NCI-H2196 (cell line): ENCODE results near the gene DNAJB6.
"Not testable (repeated sequence)": the region's sequence is repeated elsewhere in the genome, so short reads cannot be mapped to it uniquely, and the experiment has no call there.

Experiments used
- DNase-seq: peaks from one replicate; lab custom pipeline; 2025; ENCODE audit not compliant: unreplicated experiment; lab: John Stamatoyannopoulos, UW

DNAJB6 gene

DNA sequence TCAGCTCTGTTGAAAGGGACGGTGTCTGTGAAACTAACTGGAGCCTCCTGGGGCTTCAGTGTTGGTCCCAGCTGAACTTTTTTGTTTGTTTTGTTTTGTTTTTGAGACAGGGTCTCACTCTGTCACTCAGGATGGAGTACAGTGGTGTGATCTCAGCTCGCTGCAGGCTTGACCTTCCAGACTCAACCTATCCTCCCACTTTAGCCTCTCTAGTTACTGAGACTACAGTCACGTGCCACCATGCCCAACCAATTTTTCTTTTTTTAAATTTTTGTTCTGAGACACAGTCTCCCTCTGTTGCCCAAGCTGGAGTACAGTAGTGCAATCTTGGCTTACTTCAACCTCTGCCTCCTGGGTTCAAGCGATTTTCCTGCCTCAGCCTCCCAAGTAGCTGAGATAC is 13.4 kb upstream of the DNAJB6 start:
- no peak for DNase-seq

DNA sequence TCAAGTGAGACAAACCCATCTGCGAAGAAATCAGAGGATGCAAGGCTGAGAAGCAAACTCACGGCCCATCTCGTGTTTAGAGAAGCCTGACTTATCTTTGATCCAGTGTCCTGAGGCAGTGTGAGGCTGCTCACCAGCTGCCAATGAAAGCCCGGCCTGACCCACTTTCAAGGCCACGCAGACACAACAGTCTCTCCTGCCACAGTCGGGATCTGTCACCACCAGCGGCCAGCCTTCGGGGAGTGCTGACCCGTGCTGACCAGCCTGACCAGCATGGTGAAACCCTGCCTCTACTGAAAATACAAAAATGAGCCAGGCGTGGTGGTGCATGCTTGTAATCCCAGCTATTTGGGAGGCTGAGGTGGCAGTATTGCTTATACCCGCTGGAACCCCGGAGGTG is 7.4 kb upstream of the DNAJB6 start:
- DNase-seq: no peak

DNA sequence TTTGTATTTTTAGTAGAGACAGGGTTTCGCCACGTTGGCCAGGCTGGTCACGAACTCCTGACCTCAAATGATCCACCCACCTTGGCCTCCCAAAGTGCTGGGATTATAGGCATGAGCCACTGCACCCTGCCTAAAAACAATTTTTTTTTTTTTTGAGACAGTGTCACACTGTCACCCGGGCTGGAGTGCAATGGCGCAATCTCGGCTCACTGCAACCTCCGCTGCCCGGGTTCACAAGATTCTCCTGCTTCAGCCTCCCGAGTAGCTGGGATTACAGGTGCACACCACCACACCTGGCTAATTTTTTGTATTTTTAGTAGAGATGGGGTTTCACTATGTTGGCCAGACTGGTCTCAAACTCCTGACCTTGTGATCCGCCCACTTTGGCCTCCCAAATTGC is 6.2 kb upstream of the DNAJB6 start:
- DNase-seq: not testable (repeated sequence)

DNA sequence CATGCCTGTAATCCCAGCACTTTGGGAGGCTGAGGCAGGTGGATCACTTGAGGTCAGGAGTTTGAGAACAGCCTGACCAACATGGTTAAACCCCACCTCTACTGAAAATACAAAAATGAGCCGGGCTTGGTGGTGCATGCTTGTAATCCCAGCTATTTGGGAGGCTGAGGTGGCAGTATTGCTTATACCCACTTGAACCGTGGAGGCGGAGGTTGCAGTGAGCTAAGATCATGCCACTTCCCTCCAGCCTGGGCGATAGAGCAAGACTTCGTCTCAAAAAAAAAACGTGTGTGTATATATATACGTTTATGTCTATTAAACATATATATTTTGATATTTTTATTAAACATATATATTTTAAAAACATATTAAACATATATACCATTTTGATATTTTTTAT is 5.8 kb upstream of the DNAJB6 start:
- not testable (repeated sequence) for DNase-seq

DNA sequence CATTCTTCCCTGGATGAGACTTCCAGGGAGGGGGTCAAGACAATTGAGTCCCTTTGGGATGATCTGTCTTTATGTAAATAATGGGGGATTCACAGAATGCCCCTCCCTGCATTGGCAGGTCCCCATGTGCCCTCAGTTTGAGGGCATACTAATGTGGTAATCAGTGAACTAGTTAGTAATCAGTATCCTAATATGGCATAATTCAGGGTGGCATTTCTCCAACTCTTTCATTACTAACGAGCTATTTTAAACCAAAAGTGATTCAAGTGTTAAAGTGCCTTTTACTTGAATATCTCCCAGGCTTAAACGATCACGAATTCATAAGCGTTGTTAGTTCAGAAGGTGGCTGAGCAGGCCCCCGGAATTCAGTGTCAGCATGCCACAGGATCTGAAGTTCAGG is 1.6 kb upstream of the DNAJB6 start:
- DNase-seq: no peak

DNA sequence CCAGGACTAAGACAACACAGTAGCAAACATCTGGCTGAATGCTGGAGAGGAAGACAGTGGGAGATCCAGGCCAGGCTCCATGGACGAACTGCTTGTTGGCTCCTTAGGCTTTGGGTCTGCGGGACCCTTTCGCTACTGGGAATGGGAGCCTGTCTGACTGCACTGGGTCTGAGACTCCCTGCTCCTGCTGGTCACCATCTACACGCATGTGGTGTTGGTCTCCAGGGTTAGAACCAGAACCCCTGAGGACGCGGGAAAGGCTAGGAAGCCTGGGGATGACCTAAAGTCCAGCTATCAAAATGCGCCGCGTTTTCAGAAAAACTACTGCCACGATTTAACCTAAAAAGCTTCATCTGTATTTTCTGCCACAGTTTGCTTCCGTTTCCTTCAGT is 817 bp upstream of the DNAJB6 start:
- no peak for DNase-seq

DNA sequence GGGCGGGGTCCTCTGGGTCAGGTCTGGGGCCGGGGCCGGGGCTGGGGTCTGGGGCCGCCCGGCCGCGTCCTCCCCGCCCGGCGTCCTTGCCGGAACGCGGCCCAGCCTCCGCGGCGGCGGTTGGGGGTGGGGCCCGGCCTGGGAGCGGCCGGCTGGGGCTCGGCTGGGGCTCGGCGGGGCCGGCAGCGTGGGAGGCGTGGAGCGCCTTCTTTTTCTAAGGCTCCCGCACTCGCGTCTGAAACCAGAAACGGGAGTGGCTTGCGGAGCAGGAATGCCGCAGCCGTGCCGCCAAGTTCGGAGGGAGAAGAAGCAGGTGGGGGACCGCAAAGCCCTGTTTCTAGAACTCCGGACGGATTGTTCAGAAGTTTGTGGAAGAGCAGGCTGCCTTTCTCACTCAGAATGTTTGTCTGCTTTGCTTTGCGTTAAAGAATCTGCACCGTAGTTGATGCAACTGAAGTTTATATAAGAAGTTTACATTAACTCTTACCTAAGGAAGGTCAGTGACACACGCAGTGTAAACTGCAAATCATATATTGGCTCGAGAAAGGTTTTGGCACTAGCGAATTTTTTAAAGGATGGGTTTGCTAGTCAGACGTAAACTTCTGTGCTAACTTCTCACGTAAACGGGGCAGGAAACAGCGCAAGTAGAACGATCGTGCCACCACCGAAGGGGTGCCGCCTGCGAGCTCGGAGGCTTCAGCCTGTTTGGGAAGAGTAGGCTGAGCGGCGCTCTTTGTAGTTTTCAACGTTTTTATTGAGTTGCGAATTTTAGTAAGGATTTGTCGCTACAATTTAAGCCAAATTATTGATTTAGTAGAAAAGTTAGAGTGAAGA is 729 bp downstream of the DNAJB6 start:
- peak; percentile 9 for DNase-seq

DNA sequence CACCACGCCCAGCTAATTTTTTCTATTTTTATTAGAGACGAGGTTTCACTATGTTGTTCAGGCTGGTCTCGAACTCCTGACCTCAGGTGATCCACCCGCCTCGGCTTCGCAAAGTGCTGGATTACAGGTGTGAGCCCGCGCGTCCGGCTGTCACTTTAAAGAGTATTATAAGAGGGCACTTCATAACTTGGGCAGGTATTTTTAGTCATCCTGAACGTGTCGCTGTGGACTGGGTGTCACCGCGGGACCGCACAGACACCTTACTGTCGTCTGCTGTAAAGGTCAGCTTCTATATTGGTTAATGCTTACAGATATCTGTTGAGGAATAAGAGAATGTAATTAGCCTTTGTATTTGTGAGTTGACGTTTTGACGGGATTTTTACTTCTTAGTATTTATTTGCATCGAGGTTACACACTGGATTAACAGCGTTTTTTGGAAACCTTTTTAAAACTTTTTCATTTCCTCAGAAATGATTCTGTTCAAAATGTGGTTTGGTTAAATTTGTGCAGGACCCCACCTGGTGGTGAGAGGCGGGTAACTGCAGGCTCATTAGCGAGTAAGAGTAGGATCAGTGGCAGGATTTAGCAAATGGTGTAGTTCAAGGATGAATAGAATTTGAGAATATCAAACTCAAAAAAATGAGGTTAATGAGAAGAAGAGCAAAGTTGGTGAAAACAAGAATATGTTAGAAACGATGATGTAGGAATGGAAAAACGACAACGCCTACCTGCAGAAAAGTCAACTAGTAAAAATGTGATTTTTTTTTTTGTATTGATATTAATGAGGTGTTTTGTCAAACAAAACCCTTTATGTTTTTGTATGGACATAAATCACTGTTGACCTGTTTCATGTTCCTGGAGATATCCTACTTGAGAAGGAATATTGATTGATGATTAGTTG is 3.2 kb downstream of the DNAJB6 start:
- peak; percentile 19 for DNase-seq

DNA sequence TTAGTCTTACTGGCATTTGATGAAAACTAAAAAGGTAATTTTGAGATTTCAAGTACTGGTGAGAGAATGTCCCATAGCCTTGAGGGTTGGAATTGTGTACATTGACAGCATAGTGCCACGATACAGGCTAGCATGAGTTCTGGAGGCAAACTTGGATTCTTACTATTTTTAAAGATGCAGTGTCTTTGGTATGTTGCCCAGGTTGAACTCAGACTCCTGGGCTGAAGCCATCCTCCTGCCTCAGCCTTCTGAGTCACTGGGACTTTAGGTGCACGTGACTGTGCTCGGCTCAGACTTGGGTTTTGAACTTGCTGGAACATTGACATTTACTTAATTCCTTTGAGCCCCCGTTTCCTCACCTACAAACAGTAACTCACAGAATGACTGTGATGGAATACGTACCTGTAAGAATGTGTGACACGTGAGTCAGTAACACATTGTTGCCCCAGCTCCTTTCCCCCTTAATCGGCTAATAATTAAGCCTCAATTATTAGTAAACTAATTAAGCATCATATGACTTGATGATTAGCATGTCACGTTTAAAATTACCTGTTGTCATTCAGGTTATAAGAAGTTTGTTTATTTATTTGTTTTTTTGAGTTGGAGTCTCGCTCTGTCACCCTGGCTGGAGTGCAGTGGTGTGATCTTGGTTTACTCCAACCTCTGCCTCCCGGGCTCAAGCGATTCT is 10.6 kb downstream of the DNAJB6 start:
- no peak for DNase-seq

DNA sequence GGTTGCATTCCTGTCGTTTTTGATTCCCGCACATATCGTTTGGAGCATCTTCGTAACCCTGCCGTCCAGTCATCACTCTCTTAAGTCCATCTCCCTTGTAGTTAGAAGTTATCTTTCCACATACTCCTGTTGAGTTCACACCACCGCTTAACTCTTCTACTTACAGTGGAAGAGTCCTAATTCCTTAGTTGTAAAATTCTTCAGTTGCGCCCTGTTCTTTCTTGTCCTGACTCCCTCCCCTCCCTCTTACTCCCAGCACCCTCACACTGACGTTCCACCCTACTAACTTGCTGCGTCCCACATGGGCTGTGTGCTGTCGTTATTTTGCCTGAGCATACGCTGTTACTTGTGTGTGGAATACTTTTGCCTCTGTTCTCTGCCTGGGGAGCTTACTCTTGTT is 11.7 kb downstream of the DNAJB6 start:
- no peak for DNase-seq

DNA sequence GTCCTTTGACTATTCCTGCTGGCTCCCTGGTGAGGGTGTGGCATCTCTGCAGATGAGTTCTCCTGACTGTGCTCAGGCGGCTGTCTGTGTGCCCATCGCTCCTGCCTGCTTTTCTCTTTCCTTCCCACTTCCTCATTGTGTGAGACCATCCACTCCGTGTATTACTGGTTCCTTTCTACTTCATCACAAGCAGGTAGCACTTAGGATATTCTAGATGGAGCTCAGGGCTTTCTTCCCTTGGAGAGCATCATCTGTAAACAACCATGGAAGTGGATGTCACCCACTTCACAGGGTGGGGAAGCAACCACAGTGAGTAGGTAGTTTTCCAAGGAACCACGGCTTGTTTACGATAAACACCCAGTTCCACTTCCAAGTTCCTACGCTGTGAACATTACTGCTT is 15.7 kb downstream of the DNAJB6 start:
- no peak for DNase-seq

DNA sequence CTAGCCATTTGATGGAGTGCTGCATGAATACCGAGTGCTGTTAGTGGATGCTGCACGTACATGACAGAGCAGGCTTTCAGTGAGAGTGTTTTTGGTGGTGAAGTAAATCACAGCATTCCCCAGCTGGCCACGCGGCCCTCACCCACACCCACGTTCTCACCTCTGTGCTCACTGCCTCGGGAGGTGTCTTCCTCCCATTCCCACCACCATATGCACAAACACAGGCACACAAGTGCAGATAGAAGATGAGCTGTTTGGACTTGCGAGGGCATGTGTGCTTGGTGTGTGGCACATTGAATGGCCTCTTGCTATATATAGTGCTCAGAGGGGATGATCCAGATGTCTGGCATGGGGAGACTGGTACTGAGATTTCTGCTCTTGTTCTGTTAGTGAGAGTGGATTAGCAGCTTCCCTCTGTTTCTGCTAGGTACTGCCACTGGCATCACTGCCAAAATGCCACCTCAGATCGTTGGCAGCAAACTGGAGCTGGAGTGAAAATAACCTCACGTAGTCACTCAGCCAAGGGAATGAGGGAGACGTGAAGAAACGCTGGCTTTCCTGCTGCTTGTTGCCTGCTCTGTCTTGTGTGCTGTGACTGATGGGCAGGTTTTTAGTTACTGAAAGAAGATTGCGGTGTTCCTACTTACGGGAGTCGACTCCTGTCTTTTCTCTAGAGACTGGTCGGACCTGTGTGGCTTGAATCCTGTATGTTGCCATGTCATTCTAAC is 19.1 kb downstream of the DNAJB6 start:
- no peak for DNase-seq

DNA sequence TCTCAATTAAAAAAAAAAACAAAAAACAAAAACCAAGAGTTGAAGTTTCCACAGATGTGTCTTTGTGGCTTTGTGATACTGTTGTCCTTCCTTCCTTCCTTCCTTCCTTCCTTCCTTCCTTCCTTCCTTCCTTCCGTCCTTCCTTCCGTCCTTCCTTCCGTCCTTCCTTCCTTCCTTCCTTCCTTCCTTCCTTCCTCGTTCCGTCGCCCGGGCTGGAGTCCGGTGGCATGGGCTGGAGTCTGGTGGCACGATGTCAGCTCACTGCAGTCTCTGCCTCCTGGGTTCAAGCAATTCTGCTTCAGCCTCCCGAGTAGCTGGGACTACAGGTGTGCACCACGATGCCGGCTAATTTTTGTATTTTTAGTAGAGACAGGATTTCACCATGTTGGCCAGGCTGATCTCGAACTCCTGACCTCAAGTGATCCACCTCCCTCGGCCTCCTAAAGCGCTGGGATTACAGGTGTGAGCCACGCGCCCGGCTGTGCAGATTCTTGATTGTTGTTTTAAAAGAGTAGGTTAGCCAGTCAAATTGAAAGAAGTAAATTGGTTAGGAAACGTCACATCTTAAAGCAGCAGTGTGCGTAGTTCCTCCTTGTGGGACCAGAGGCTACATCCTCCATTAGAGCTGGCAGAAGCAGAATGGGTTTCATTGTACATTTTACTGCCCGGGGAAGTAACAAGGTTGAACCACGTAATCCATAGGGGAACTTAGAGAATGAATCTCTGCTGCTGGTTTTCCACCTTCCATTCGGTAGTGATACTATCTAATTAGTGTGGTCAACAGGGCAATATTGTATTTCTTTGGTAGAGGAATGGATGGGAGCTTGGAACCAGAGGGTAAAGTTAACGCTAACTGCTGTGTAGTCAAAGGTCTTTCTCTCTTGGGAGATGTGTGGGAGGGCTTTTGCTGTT is 20.6 kb downstream of the DNAJB6 start:
- DNase-seq: no peak

DNA sequence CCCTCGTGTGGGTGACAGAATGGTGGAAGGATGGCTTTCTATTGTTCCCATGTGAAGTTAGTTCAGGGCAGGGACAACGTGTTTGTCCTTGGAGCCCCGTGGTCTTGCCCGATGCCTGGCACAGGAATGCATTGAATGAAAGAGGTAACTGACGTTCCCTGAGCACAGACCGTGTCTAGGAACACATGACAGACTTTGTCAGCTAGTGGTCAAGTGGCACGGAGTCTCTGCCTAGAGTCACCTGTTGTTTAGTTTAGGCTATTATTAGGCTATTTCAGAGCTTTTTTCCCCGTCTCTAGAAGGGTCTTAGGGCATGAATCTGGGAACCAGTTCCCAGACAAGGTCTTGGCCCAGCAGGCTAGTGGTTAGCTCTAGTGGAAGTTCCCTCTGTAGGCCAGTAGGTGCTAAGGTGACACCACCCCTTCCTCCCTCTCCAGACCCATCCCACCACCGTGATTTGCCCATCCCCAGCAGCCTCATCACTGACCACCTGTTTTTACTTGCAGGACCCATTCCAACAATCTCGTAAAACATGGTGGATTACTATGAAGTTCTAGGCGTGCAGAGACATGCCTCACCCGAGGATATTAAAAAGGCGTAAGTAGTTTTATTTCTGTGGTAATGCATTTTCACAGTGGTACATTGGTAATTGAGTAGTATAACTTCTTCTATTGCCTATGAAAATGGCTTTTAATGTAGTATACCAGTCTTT is 21.4 kb downstream of the DNAJB6 start:
- no peak for DNase-seq

DNA sequence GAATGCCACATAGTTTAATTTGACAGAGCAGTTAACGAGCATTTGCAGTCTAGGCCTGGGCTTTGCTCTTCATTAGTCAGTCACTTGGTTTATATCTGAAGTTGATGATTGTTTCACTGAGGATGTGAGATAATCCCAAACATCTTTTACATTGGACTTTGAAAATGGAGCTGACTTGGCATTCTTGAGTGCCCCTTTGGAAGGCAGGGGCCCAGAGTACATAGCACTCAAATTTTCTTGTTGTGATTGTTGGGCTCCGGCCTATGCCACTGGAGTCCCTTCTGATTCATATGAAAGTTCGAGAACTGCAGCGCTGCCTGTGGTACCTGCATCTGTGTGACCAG is 21.9 kb downstream of the DNAJB6 start:
- no peak for DNase-seq

DNA sequence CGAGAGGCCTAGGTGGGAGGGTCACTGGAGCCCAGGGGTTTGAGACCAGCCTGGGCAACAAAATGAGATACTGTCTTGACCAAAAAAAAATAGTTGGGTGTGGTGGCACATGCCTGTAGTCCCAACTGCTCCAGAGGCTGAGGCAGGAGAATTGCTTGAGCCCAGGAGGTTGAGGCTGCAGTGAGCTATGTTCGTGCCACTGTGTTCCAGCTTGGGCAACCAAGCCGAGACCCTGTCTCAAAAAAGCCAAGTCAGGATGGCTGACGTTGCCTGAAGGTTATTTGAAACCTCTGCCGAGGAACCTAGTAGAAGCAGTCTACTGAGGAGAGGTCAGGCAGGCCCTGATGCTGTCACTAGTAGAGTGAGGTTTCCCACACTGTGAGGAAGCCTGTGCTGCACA is 22.8 kb downstream of the DNAJB6 start:
- no peak for DNase-seq

DNA sequence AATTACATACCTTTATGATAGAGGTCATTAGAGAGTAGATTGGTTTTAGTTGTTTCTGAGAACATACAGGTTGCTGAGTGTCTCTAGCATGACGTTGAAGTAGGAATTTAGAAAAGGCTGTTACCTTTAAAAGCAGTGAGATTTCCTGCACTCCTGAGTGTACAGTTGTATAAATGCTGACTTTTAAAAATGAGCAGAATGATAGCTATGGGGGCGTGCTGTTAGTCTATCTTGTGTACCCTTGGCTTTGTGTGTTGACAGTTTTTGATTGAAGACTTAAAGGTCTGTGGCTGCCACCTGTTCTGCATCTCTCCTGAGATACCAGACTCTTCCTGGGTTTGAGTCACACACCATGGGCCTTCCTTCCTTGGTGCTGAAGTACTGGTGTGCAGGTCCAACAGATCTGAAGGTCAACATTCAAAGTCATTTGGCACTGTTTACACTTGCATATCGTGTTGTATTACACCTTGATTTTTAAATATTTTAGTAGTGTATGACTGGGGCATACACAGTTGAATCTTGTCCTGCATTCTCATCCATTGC is 23.8 kb downstream of the DNAJB6 start:
- no peak for DNase-seq

DNA sequence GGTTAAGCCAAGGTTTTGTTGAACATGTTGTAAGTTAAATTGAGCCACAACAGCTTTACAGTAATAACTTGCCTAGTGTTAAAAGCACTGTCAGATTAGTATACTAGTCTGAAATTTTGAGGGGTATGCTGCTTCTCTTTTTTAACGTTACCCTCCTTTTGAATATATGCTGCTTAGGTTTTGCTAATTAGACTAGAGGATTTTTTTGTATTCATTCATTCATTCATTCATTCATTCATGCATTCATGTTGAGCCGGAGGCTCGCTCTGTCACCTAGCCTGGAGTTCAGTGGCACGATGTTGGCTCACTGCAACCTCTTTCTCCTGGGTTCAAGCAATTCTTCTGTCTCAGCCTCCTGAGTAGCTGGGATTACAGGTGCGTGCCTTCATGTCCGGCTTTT is 24.7 kb downstream of the DNAJB6 start:
- no peak for DNase-seq

DNA sequence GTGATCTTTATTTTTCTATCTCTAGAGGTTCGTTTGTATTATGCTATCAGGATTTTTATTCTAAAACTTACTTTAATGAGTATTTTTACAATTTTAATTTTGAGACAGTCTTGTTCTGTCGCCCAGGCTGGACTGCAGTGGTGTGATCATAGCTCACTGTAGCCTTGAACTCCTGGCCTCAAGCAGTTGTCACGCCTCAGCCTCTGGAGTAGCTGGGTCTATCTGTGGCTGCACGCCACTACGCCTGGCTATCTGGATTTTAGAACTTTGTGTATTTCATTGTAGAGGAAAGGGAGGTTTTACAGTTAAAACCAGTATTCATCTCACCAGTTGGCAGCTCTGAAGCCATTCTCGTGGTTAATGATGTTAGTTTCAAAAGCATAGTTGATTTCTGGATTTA is 25.9 kb downstream of the DNAJB6 start:
- no peak for DNase-seq
